HG03066 (cell line): ENCODE measurements around the gene DNAH2.

ENCODE experiments used
- ATAC-seq: cut with Tn5 transposase; IDR thresholded peaks from one replicate; pipeline ENCODE4 v1.9.1; 2021; ENCODE audit warnings: low read depth; ENCODE audit not compliant: unreplicated experiment

Gene DNAH2

GRCh38 chr17:7703584-7704479, 13.7 kb upstream of the DNAH2 start:
- ATAC-seq: no peak

- ATAC-seq: no peak
Measured at GRCh38 chr17:7704601-7705268, 12.8 kb upstream of the DNAH2 start, which contains the start of gene EFNB3. TSS of gene EFNB3 (plus strand) at chr17:7705202. CDS start at chr17:7705599, 397 bp downstream.

GRCh38 chr17:7705269-7706255, 12.0 kb upstream of the DNAH2 start:
- no peak for ATAC-seq

GRCh38 chr17:7706631-7707354, 10.8 kb upstream of the DNAH2 start:
- no peak for ATAC-seq

- no peak for ATAC-seq
Measured at GRCh38 chr17:7707446-7707845, 10.1 kb upstream of the DNAH2 start.

GRCh38 chr17:7707858-7708750, 9.4 kb upstream of the DNAH2 start:
- ATAC-seq: no peak

- no peak for ATAC-seq
Measured at GRCh38 chr17:7709031-7709430, 8.5 kb upstream of the DNAH2 start.

GRCh38 chr17:7710301-7710700, 7.2 kb upstream of the DNAH2 start:
- no peak for ATAC-seq

GRCh38 chr17:7711051-7711755, 6.3 kb upstream of the DNAH2 start:
- no peak for ATAC-seq

- ATAC-seq: no peak
Measured at GRCh38 chr17:7712111-7712771, 5.3 kb upstream of the DNAH2 start.

- no peak for ATAC-seq
Measured at GRCh38 chr17:7713782-7714181, 3.8 kb upstream of the DNAH2 start.

GRCh38 chr17:7714721-7715594, 2.6 kb upstream of the DNAH2 start:
- no peak for ATAC-seq

GRCh38 chr17:7715936-7716886, 1.3 kb upstream of the DNAH2 start:
- no peak for ATAC-seq

GRCh38 chr17:7717756-7718350, 309 bp downstream of the DNAH2 start:
- ATAC-seq: no peak

- ATAC-seq: no peak
Measured at GRCh38 chr17:7719661-7720060, 2.1 kb downstream of the DNAH2 start.
